Upper lobe of right lung (tissue), 1 donor: ENCODE results near the gene GRAP. TPM values are rescaled to one million over a fixed set of nuclear protein-coding genes. Genes with fewer than 3 reads are reported as not detected.

Experiments
- ATAC-seq: fragments of 200-7000 bp; cut with Tn5 transposase; one replicate; pipeline ENCODE4 v1.9.1; 2020; ENCODE audit warnings: mild to moderate bottlenecking, moderate library complexity
- DNase-seq: peaks from one replicate; pipeline ENCODE4 v3.0.0-alpha.2; 2020
- H3K27ac ChIP-seq: fragments of 200-600 bp; one replicate; pipeline ENCODE4 v1.8.0; 2022
- H3K27me3 ChIP-seq: fragments of 200-600 bp; one replicate; pipeline ENCODE4 v1.8.0; 2022; ENCODE audit warnings: mild to moderate bottlenecking
- H3K36me3 ChIP-seq: fragments of 200-600 bp; one replicate; pipeline ENCODE4 v1.8.0; 2022
- H3K4me1 ChIP-seq: fragments of 200-600 bp; one replicate; pipeline ENCODE4 v1.8.0; 2022
- H3K4me3 ChIP-seq: fragments of 200-600 bp; one replicate; pipeline ENCODE4 v1.8.0; 2022; ENCODE audit warnings: mild to moderate bottlenecking
- H3K9me3 ChIP-seq: fragments of 200-600 bp; one replicate; pipeline ENCODE4 v1.8.0; 2022
- intact Hi-C: fragments of 100-400 bp; cut with DNase I; formaldehyde crosslinking; loops from one replicate; pipeline ENCODE4 v1.11.0; 2022
- total RNA-seq: library from RNA; stranded (reverse); fragmentation: NEBNext Ultra II Directional; extraction: Animal tissue kit (Norgen Biotek cat#: 25700); gene quantifications from one replicate; pipeline ENCODE4 v1.2.1, GENCODE V29; 2021
- TF ChIP-seq, protein P1 (sequence below): fragments of 200-600 bp; IDR thresholded peaks from one replicate; pipeline ENCODE4 v1.8.0; 2022; ENCODE audit warnings: antibody characterized with exemption
- donor health status: DM: no; HTN: yes; CAD: no; lungs with severe emphysema.

GRAP gene
- total RNA-seq, 1 donor from 2014 or later = 10.6 TPM

GRCh38 chr17:19018600-19018950, 28.2 kb downstream of the GRAP start:
- Histone ChIP-seq H3K27ac (no peak overlapping the region), H3K9me3 (no peaks in the 10 kb centered on the region), H3K27me3 (no peaks in the 10 kb centered on the region), H3K4me1 (no peaks in the 10 kb centered on the region), H3K36me3 (no peaks in the 10 kb centered on the region), H3K4me3 (no peak overlapping the region)
- DNase-seq (peak; percentile 46), ATAC-seq (no peak)
- TF ChIP-seq, protein P1, sequence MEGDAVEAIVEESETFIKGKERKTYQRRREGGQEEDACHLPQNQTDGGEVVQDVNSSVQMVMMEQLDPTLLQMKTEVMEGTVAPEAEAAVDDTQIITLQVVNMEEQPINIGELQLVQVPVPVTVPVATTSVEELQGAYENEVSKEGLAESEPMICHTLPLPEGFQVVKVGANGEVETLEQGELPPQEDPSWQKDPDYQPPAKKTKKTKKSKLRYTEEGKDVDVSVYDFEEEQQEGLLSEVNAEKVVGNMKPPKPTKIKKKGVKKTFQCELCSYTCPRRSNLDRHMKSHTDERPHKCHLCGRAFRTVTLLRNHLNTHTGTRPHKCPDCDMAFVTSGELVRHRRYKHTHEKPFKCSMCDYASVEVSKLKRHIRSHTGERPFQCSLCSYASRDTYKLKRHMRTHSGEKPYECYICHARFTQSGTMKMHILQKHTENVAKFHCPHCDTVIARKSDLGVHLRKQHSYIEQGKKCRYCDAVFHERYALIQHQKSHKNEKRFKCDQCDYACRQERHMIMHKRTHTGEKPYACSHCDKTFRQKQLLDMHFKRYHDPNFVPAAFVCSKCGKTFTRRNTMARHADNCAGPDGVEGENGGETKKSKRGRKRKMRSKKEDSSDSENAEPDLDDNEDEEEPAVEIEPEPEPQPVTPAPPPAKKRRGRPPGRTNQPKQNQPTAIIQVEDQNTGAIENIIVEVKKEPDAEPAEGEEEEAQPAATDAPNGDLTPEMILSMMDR = no peak
- intact Hi-C loops = no loop called here

DNA sequence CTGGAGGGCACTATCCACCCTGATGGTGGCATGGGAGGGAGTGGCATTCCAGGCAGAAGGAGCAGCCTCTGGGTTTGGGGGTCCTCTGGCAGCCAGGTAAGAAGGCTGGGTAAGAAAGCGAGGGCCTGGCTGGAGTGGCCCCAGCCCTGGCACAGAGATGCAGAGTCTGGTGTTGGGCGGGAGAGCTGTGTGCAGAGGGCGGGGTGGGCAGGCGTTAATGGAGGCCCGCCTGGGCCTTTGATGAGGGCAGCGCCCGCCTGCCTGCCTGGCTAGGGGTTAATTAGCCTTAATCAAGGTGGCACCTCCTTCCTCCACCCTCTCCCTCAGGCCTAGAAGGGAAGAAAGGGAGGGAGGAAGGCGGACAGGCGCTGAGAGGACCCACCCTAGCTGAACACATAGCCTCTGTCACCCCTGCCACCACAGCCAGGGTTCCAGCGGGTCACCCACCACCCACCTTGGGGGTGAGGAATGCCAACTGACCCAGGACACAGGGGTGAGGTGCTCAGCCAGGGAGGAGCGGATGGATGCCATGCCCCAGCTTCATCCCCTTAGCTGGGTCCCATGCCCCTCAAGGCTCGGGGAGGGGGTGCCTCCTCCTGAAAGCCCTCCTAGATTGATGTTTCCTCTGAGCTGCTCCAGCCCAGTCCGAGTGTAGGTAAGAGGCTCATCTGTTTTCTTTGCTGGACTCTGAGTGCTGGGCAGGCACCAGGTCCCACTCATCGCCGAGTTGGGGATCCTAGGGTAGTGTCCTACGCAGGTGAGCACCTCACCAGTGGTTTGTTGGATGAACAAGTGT, 28.8 kb downstream of the GRAP start:
- Histone ChIP-seq H3K9me3 (no peaks in the 10 kb centered on the region), H3K4me3 (no peak overlapping the region), H3K27me3 (no peaks in the 10 kb centered on the region), H3K4me1 (no peaks in the 10 kb centered on the region), H3K36me3 (no peaks in the 10 kb centered on the region), H3K27ac (no peak overlapping the region)
- peak; percentile 57 for DNase-seq
- intact Hi-C loops = no loop called here
- TF ChIP-seq, protein P1 = no peak
- ATAC-seq = no peak

DNA sequence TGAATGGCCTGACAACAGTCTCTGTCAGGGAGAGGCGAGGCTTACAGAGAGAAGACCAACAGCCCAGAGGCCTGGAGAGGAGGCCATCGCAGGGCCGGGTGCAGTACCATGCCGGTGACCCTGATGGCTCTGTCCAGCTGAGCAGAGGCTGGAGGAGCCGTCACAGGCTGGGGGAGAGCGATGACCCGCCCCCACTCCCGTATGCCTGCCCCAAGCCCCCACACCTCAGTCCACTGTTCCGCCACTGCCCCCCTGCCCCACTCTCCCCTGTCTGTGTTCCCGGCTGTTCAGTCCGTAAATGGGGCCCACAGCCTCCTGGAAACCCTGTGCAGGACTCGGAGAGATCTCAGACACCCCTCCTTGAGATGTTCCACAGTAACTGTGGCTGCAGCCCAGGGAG, 29.4 kb downstream of the GRAP start:
- intact Hi-C loops = no loop called here
- TF ChIP-seq, protein P1 = no peak
- Histone ChIP-seq H3K9me3 (no peaks in the 10 kb centered on the region), H3K36me3 (no peaks in the 10 kb centered on the region), H3K27ac (no peak overlapping the region), H3K4me1 (no peaks in the 10 kb centered on the region), H3K4me3 (no peak overlapping the region), H3K27me3 (no peaks in the 10 kb centered on the region)
- peak; percentile 48 for DNase-seq
- no peak for ATAC-seq

DNA sequence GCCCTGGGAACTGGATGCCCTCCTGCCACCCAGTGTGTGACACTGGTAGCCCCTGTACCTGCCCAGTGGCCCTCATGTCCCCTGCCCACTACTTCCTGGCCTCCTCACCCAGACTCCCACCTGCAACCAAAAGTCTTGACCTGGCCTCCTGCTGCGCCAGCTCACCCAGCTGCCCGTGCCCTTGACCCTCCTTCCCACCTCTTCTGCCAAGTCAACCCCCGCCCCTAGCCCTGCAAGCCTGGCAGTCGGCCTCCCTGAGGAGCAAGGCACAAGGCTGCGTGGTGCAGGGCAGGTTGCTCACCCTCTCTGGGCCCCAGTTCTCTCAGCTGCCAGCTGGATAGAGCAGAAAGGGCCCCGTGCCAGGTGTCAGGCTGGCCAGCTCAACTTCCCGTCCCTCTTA, 29.9 kb downstream of the GRAP start:
- Histone ChIP-seq H3K27ac (no peak overlapping the region), H3K27me3 (no peaks in the 10 kb centered on the region), H3K36me3 (no peaks in the 10 kb centered on the region), H3K4me3 (no peak overlapping the region), H3K4me1 (no peaks in the 10 kb centered on the region), H3K9me3 (no peaks in the 10 kb centered on the region)
- intact Hi-C loops = no loop called here
- DNase-seq (peak; percentile 55), ATAC-seq (no peak)
- TF ChIP-seq, protein P1 = no peak

GRCh38 chr17:19016297-19016696, 30.5 kb downstream of the GRAP start:
- Histone ChIP-seq H3K9me3 (no peaks in the 10 kb centered on the region), H3K4me3 (no peak overlapping the region), H3K27ac (no peak overlapping the region), H3K36me3 (no peaks in the 10 kb centered on the region), H3K27me3 (no peaks in the 10 kb centered on the region), H3K4me1 (no peaks in the 10 kb centered on the region)
- TF ChIP-seq, protein P1 = no peak
- intact Hi-C loops = no loop called here
- no peak for ATAC-seq
- peak; percentile 44 for DNase-seq

DNA sequence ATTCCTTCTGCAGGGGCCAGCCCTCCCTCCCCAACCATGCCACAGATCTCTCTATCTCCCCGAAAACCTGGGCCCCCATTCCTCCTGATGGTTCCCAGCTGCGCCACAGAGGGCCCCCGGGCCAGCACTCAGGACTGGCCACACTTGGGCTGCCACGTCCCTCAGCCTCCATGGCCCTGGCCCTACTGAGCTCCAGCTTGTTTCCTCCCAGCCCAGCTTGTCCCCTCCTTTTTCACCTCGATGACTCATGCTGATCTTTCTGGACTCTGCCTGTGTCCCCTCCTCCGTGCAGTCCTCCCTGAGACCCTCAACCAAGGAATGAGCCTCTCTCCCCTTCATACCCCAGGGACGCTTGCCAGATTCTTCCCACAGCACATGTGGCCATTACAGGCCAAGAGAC, 31.3 kb downstream of the GRAP start:
- TF ChIP-seq, protein P1 = no peak
- Histone ChIP-seq H3K27me3 (no peaks in the 10 kb centered on the region), H3K4me1 (no peaks in the 10 kb centered on the region), H3K4me3 (no peak overlapping the region), H3K27ac (no peak overlapping the region), H3K36me3 (no peaks in the 10 kb centered on the region), H3K9me3 (no peaks in the 10 kb centered on the region)
- DNase-seq = peak; percentile 46
- ATAC-seq = no peak
- intact Hi-C loops = no loop called here
